GM18861 (cell line): ENCODE results near the gene ZNF655.
"Not testable (repeated sequence)": the region's sequence is repeated elsewhere in the genome, so short reads cannot be mapped to it uniquely, and the experiment has no call there.

ENCODE experiments used
- ATAC-seq: cut with Tn5 transposase; IDR thresholded peaks from one replicate; pipeline ENCODE4 v1.9.1; 2021; ENCODE audit not compliant: unreplicated experiment

Gene ZNF655, protein sequence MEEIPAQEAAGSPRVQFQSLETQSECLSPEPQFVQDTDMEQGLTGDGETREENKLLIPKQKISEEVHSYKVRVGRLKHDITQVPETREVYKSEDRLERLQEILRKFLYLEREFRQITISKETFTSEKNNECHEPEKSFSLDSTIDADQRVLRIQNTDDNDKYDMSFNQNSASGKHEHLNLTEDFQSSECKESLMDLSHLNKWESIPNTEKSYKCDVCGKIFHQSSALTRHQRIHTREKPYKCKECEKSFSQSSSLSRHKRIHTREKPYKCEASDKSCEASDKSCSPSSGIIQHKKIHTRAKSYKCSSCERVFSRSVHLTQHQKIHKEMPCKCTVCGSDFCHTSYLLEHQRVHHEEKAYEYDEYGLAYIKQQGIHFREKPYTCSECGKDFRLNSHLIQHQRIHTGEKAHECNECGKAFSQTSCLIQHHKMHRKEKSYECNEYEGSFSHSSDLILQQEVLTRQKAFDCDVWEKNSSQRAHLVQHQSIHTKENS

DNA sequence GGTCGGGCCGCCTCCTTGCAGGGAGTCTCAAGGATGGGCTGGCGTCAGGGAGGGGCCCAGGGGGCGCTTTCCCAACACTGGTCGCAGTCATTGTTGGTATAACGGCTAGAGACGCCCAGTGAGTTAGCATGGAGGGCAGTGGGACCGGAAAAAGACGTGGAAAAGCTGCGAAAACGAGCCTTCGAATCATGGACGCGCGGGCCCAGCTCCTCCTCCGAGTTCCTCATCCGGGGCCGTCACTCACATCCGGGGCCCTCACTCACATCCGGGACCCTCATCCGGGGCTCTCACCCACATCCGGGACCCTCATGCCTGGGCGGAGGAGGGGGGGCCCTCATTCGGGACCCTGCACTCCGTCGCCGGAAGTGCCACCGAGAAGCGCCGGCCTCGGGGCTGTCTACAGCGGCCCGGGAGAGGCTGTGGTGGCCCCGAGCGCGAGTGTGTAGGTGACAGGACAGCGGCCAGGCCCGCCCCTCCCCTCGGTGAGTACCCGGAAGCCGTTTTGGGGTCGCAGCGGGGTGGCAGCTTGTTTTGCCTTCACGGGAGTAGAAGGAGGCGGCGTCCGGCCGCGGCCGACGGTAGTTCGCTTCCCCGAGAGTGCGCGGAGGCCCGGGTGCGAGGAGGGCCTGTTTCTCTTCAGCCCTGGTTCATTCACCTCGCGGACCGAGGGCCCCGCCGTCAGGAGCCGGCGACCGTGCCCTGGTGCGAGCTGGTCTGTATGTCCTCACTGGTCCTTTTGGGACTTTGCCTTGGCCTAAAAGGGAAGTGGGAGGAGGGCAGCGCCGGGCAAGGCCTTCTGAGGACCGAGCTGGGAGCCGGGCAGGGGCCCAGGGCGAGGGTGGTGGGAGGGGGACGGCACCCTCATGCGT is at the start of gene ZNF655:
Gene ZNF655, plus strand, starts transcription at position 337 of the 869 bp plus-strand sequence. CDS start 1,918 bp downstream, outside the sequence.
- ATAC-seq: peak; percentile 76

DNA sequence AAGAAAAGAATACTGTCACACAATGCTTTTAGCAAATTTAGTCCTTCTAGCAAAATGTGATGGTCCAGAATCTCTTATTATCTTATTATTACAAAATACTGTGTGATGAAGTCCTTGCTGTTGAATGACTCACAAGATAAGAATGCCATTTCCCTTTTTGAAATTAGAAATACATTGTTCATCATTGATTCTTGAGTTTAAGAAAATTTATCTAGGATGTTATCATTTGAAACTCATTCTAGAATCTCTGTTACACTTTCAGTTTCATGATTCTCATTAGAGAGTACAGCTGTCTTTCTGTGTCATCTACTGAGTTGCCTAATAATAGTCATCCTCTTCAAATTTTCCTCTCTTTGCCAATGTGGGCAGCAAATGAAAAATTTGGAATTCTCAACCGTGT is 44.4 kb upstream of the ZNF655 start:
- ATAC-seq: no peak

DNA sequence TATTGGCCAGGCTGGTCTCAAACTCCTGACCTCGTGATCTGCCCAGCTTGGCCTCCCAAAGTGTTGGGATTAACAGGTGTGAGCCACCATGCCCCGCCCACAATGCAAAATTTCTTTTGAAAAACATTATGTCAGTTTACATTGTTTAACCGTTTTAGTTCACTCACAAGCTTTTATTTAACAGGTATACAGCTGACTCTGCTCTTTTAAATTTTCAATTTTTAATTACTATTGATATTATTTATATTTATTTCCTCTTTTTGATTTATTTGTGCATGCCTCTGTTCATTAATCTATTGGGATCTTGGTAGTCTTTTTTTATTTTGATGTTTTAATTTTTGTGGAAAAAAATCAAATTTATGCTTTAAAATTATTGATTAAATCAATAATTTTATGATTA is 37.0 kb upstream of the ZNF655 start:
- no peak for ATAC-seq

DNA sequence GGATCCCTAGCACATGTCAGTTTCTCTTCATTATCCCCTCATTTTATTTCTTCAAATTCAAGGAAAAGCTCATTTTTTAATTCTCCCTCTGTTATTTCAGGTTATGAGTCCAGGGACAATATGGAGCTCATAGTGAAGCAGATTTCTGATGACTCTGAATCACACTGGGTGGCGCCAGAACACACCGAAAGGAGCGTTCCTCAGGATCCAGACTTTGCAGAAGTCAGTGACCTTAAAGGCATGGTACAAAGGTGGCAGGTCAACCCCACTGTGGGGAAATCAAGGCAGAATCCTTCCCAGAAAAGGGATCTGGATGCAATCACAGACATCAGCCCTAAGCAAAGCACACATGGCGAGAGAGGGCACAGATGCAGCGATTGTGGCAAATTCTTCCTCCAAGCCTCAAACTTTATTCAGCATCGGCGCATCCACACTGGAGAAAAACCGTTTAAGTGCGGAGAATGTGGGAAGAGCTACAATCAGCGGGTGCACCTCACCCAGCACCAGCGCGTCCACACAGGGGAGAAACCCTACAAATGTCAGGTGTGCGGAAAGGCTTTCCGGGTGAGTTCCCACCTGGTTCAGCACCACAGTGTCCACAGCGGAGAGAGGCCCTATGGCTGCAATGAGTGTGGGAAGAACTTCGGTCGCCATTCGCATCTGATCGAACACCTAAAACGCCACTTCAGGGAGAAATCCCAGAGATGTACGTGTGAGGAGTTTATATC is 32.6 kb upstream of the ZNF655 start:
- no peak for ATAC-seq

DNA sequence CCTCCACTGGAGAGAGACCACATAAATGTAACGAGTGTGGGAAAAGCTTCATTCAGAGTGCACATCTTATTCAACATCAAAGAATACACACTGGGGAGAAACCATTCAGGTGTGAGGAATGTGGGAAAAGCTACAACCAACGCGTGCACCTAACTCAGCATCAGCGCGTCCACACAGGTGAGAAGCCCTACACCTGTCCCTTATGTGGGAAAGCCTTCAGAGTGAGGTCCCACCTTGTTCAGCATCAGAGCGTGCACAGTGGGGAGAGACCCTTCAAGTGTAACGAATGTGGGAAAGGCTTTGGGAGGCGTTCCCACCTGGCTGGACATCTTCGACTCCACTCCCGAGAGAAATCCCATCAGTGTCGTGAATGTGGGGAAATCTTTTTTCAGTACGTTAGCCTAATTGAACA is 27.1 kb upstream of the ZNF655 start:
- ATAC-seq: no peak

GRCh38 chr7:99535667-99536066 is 22.8 kb upstream of the ZNF655 start:
- no peak for ATAC-seq

GRCh38 chr7:99539213-99539811 is 19.1 kb upstream of the ZNF655 start:
- ATAC-seq: no peak

DNA sequence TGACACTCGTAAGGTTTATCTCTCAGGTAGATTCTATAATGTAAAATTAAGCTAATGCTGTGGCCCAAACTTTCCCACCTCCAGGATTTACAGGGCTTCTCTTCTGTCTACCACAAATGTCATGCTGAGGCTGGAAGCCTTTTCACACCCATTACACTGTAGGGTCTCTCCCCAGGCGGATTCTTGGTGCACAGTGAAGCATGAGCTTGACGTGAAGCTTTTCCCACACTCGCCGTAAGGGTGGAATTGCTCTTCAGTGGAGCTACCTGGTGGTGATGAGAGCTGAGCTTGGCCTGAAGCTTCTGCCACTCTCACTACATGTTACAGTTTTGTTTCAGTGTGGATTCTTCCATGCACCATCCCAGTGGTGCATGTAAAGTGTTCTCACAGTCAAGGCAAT is 17.9 kb upstream of the ZNF655 start:
- ATAC-seq: no peak

- ATAC-seq: no peak
Measured at GRCh38 chr7:99541212-99541611, 17.2 kb upstream of the ZNF655 start.

- ATAC-seq: no peak
Measured at GRCh38 chr7:99543081-99543671, 15.3 kb upstream of the ZNF655 start.

DNA sequence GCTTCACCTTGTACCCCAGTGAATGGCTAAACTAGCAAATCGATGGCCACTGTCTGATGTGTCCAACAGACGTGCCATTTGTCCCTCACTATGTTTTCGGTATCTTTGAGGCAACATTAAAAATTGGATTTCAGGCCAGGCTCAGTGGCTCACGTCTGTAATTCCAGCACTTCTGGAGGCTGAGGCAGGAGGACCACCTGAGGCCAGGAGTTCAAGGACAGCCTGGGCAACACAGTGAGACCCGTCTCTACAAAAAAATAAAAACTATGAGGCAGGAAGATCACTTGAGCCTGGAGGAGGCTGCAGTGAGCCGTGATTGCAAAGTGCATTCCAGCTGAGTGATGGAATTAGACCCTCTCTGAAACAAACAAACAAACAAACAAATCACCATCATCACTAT is 14.5 kb upstream of the ZNF655 start:
- ATAC-seq: no peak

DNA sequence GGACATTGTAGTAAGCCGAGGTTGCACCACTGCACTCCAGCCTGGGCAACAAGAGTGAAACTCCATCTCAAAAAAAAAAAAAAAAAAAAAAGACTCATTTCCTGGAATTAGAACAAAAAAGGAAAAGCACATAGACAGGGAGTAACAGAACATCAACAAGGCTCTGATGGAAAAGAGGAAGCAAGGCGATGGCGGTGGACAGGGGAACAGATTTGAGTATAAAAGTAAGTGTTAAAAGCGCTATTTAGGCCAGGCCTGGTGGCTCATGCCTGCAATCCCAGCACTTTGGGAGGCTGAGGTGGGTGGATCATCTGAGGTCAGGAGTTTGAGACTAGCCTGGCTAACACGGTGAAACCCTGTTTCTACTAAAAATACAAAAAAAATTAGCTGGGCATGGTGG is 13.1 kb upstream of the ZNF655 start:
- not testable (repeated sequence) for ATAC-seq

GRCh38 chr7:99549545-99549944 is 8.9 kb upstream of the ZNF655 start:
- not testable (repeated sequence) for ATAC-seq

DNA sequence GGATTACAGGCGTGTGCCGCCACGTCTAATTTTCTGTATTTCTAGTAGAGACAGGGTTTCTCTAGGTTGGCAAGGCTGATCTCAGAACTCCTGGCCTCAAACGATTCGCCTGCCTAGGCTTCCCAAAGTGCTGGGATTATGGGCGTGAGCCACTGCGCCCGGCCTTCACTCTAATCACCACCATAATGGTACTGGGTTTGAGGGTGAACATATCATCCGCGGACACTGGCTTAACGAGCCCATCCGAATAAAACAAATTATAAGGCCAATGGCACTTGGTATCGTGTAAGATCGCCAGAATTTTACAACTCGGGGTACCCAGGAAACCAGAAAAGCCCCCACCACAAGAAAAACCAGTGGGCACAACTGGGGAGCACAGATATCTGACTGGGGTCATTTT is 7.1 kb upstream of the ZNF655 start:
- no peak for ATAC-seq

- peak; percentile 94 for ATAC-seq
Measured at GRCh38 chr7:99551767-99552463, 6.5 kb upstream of the ZNF655 start, which contains the start of gene FAM200A. Gene FAM200A, minus strand, starts transcription at chr7:99552114. Its CDS starts 3,707 bp downstream, at chr7:99548407.

GRCh38 chr7:99553039-99553438 is 5.4 kb upstream of the ZNF655 start:
- ATAC-seq: no peak

GRCh38 chr7:99554939-99555338 is 3.5 kb upstream of the ZNF655 start:
- no peak for ATAC-seq

GRCh38 chr7:99557196-99557607 is 1.2 kb upstream of the ZNF655 start:
- no peak for ATAC-seq

- peak; percentile 17 for ATAC-seq
Measured at GRCh38 chr7:99557940-99558305, 519 bp upstream of the ZNF655 start.
